ENCODE results near the gene GABRE.

The GABRE gene

GRCh38 chrX:151973851-151974335, 583 bp downstream of the GABRE start:
- no peak for TF ChIP-seq EZH2 (IDR thresholded peaks at IDR 0.05; ENCODE audit: borderline replicate concordance, low read length)
- no peak for TF ChIP-seq CTCF (IDR thresholded peaks at IDR 0.05; ENCODE audit: low read length)
- H3K27me3 ChIP-seq (ENCODE audit: insufficient read depth, low read length), result no peaks in the 10 kb centered on the region
- no peaks in the 10 kb centered on the region for H3K79me2 ChIP-seq (ENCODE audit: insufficient read depth, low read length)
- no peaks in the 10 kb centered on the region for H3K4me1 ChIP-seq (ENCODE audit: insufficient read depth, low read length, severe bottlenecking)
- H3K4me3 ChIP-seq (ENCODE audit: low read depth, low read length, poor library complexity, severe bottlenecking), result no peak overlapping the region
- H4K20me1 ChIP-seq (ENCODE audit: insufficient read depth, low read length), result no peaks in the 10 kb centered on the region
- no peak overlapping the region for H3K4me2 ChIP-seq (ENCODE audit: low read length)
- H3K27ac ChIP-seq (ENCODE audit: low read depth, low read length, poor library complexity, severe bottlenecking), result no peak overlapping the region
- no peaks in the 10 kb centered on the region for H3K9me3 ChIP-seq (ENCODE audit: low read length)
- no peaks in the 10 kb centered on the region for H3K36me3 ChIP-seq (ENCODE audit: insufficient read depth, low read length)
- no peaks in the 10 kb centered on the region for H3F3A ChIP-seq (ENCODE audit: insufficient read depth, low read length)
- no peak overlapping the region for H2AFZ ChIP-seq (ENCODE audit: low read length)
- H3K9ac ChIP-seq (ENCODE audit: low read length), result no peak overlapping the region
- no peaks in the 10 kb centered on the region for H3K9me2 ChIP-seq (ENCODE audit: low read depth, low read length)

- H3K9me2 ChIP-seq (ENCODE audit: low read depth, low read length), result no peaks in the 10 kb centered on the region
- no peaks in the 10 kb centered on the region for H4K20me1 ChIP-seq (ENCODE audit: insufficient read depth, low read length)
- TF ChIP-seq CTCF (IDR thresholded peaks at IDR 0.05; ENCODE audit: low read length) (no peak), EZH2 (IDR thresholded peaks at IDR 0.05; ENCODE audit: borderline replicate concordance, low read length) (no peak)
- H3K9me3 ChIP-seq (ENCODE audit: low read length), result no peaks in the 10 kb centered on the region
- H3K9ac ChIP-seq (ENCODE audit: low read length), result no peak overlapping the region
- H2AFZ ChIP-seq (ENCODE audit: low read length), result no peak overlapping the region
- no peak overlapping the region for H3K4me3 ChIP-seq (ENCODE audit: low read depth, low read length, poor library complexity, severe bottlenecking)
- H3F3A ChIP-seq (ENCODE audit: insufficient read depth, low read length), result no peaks in the 10 kb centered on the region
- H3K79me2 ChIP-seq (ENCODE audit: insufficient read depth, low read length), result no peaks in the 10 kb centered on the region
- no peaks in the 10 kb centered on the region for H3K4me1 ChIP-seq (ENCODE audit: insufficient read depth, low read length, severe bottlenecking)
- no peaks in the 10 kb centered on the region for H3K36me3 ChIP-seq (ENCODE audit: insufficient read depth, low read length)
- no peak overlapping the region for H3K27ac ChIP-seq (ENCODE audit: low read depth, low read length, poor library complexity, severe bottlenecking)
- no peak overlapping the region for H3K4me2 ChIP-seq (ENCODE audit: low read length)
- H3K27me3 ChIP-seq (ENCODE audit: insufficient read depth, low read length), result no peaks in the 10 kb centered on the region
Observed at GRCh38 chrX:151973060-151973661, 1.3 kb downstream of the GABRE start.

GRCh38 chrX:151970661-151971060, 3.8 kb downstream of the GABRE start:
- no peak overlapping the region for H3K27ac ChIP-seq (ENCODE audit: low read depth, low read length, poor library complexity, severe bottlenecking)
- no peak overlapping the region for H3K4me2 ChIP-seq (ENCODE audit: low read length)
- no peaks in the 10 kb centered on the region for H3F3A ChIP-seq (ENCODE audit: insufficient read depth, low read length)
- no peak overlapping the region for H3K4me3 ChIP-seq (ENCODE audit: low read depth, low read length, poor library complexity, severe bottlenecking)
- no peaks in the 10 kb centered on the region for H3K36me3 ChIP-seq (ENCODE audit: insufficient read depth, low read length)
- TF ChIP-seq CTCF (IDR thresholded peaks at IDR 0.05; ENCODE audit: low read length), result no peak
- TF ChIP-seq EZH2 (IDR thresholded peaks at IDR 0.05; ENCODE audit: borderline replicate concordance, low read length), result no peak
- no peaks in the 10 kb centered on the region for H3K27me3 ChIP-seq (ENCODE audit: insufficient read depth, low read length)
- H3K9me2 ChIP-seq (ENCODE audit: low read depth, low read length), result no peaks in the 10 kb centered on the region
- H3K79me2 ChIP-seq (ENCODE audit: insufficient read depth, low read length), result no peaks in the 10 kb centered on the region
- no peaks in the 10 kb centered on the region for H3K9me3 ChIP-seq (ENCODE audit: low read length)
- H3K9ac ChIP-seq (ENCODE audit: low read length), result no peak overlapping the region
- no peak overlapping the region for H2AFZ ChIP-seq (ENCODE audit: low read length)
- H3K4me1 ChIP-seq (ENCODE audit: insufficient read depth, low read length, severe bottlenecking), result no peaks in the 10 kb centered on the region
- no peaks in the 10 kb centered on the region for H4K20me1 ChIP-seq (ENCODE audit: insufficient read depth, low read length)
